Measurements from ENCODE around the gene ERCC6L2.

ERCC6L2 gene

DNA sequence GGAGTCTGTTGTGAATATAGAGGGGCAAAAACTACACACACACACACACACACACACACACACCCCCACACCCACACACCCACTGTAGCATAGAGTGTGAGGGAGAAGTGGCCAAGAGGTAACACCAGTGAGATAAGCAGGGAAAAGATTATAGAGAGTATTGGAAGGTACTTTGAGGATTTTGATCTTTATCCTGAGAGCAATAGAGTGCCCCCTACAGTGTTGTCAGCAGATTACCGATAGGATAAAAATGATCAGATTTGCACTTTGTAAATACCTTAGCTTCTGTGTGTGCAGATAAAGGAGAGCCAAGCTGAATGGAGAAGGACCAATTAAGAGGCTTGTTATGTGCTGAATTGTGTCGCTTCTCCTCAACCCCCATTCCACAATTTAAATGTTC is 32.3 kb downstream of the ERCC6L2 start:
- H3K27me3 ChIP-seq (ENCODE audit: control insufficient read depth, insufficient read depth, low read length), result no peaks in the 10 kb centered on the region
- no peak overlapping the region for H3K4me3 ChIP-seq (ENCODE audit: low read length)
- H3K9ac ChIP-seq (ENCODE audit: low read length), result no peak overlapping the region
- peaks cover 4% of the 10 kb centered on the region for H3K36me3 ChIP-seq (ENCODE audit: control insufficient read depth, insufficient read depth, low read length)
- H3K4me1 ChIP-seq (ENCODE audit: control insufficient read depth, insufficient read depth, low read length), result peaks cover 4% of the 10 kb centered on the region
- H3K9me3 ChIP-seq (ENCODE audit: control insufficient read depth, low read length), result no peaks in the 10 kb centered on the region

GRCh38 chr9:95910023-95910707 is 34.7 kb downstream of the ERCC6L2 start:
- no peaks in the 10 kb centered on the region for H3K9me3 ChIP-seq (ENCODE audit: control insufficient read depth, low read length)
- H3K36me3 ChIP-seq (ENCODE audit: control insufficient read depth, insufficient read depth, low read length), result peaks cover 4% of the 10 kb centered on the region
- no peak overlapping the region for H3K4me3 ChIP-seq (ENCODE audit: low read length)
- H3K27me3 ChIP-seq (ENCODE audit: control insufficient read depth, insufficient read depth, low read length), result no peaks in the 10 kb centered on the region
- H3K9ac ChIP-seq (ENCODE audit: low read length), result no peak overlapping the region
- H3K4me1 ChIP-seq (ENCODE audit: control insufficient read depth, insufficient read depth, low read length), result peaks cover 4% of the 10 kb centered on the region

- Histone ChIP-seq H3K9me3 (ENCODE audit: control insufficient read depth, low read length) (no peaks in the 10 kb centered on the region), H3K36me3 (ENCODE audit: control insufficient read depth, insufficient read depth, low read length) (peaks cover 4% of the 10 kb centered on the region), H3K4me3 (ENCODE audit: low read length) (no peak overlapping the region), H3K27me3 (ENCODE audit: control insufficient read depth, insufficient read depth, low read length) (no peaks in the 10 kb centered on the region), H3K4me1 (ENCODE audit: control insufficient read depth, insufficient read depth, low read length) (peaks cover 4% of the 10 kb centered on the region), H3K9ac (ENCODE audit: low read length) (no peak overlapping the region)
Observed at GRCh38 chr9:95910770-95911340, 35.4 kb downstream of the ERCC6L2 start.

DNA sequence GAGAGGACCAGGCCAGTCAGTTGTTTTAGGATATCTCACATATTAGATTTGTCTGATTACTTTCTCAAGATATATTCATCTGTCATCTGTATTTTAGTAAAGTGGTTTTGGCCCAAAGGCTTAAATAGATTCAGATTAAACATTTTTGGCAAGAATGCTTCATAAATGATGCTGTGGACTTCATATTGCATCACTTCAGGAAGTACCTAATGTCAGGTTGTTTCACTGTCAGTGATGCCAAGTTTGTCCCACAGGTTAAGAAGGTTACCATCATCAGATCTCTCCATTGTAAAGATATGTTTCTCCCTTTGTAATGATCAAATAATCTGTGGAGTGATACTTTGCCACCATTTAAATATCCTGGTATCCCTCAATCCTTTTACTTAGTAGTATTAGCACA is 37.3 kb downstream of the ERCC6L2 start:
- H3K4me1 ChIP-seq (ENCODE audit: control insufficient read depth, insufficient read depth, low read length), result peaks cover 4% of the 10 kb centered on the region
- no peak overlapping the region for H3K9ac ChIP-seq (ENCODE audit: low read length)

DNA sequence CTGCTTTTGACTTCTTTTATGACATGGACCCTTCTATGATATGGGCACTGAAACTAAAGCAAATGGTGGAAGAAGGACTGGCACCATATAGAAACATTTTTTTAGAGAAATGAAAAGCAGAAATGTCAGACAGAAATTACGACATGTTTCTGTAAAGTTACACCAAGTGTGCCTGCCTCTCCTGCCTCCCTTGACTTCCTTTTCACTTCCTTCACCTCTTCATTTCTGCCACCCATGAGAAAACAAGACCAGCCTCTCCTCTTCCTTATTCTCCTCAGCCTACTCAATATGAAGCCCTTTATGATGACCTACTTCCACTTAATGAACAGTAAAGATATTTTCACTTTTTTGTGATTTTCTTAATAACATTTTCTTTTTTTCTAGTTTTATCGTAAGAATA is 44.5 kb downstream of the ERCC6L2 start:
- Histone ChIP-seq H3K4me3 (ENCODE audit: low read length) (no peak overlapping the region), H3K4me1 (ENCODE audit: control insufficient read depth, insufficient read depth, low read length) (no peaks in the 10 kb centered on the region), H3K9ac (ENCODE audit: low read length) (no peak overlapping the region), H3K36me3 (ENCODE audit: control insufficient read depth, insufficient read depth, low read length) (peaks cover 3% of the 10 kb centered on the region), H3K27me3 (ENCODE audit: control insufficient read depth, insufficient read depth, low read length) (no peaks in the 10 kb centered on the region), H3K9me3 (ENCODE audit: control insufficient read depth, low read length) (no peaks in the 10 kb centered on the region)

More for the DNA sequence above, 37.3 kb downstream of the ERCC6L2 start:
- H3K4me3 ChIP-seq (ENCODE audit: low read length), result no peak overlapping the region
- no peaks in the 10 kb centered on the region for H3K27me3 ChIP-seq (ENCODE audit: control insufficient read depth, insufficient read depth, low read length)
- no peaks in the 10 kb centered on the region for H3K9me3 ChIP-seq (ENCODE audit: control insufficient read depth, low read length)
- H3K36me3 ChIP-seq (ENCODE audit: control insufficient read depth, insufficient read depth, low read length), result peaks cover 4% of the 10 kb centered on the region

- Histone ChIP-seq H3K36me3 (ENCODE audit: control insufficient read depth, insufficient read depth, low read length) (peaks cover 8% of the 10 kb centered on the region), H3K27me3 (ENCODE audit: control insufficient read depth, insufficient read depth, low read length) (no peaks in the 10 kb centered on the region), H3K9me3 (ENCODE audit: control insufficient read depth, low read length) (no peaks in the 10 kb centered on the region), H3K4me1 (ENCODE audit: control insufficient read depth, insufficient read depth, low read length) (no peaks in the 10 kb centered on the region), H3K9ac (ENCODE audit: low read length) (no peak overlapping the region), H3K4me3 (ENCODE audit: low read length) (no peak overlapping the region)
Observed at GRCh38 chr9:95923794-95924193, 48.3 kb downstream of the ERCC6L2 start.

DNA sequence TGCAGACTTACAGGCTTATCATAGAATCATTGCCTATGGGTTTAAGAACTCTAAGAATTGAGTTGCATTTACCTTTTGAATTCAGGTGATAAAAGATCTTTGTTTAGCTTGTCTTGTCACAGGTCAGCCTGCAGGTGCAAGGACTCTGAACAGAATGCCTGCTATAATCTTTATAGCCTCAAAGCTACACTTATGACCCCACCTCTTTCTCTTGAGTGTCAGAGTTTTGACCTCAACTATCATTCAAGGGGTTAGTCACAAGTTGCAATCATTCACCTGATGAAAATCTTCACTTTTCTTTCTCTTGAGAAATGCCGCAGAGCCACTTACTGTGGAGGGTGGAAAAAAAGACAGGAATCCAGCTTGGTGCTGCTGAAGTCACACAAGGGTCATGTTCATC is 49.5 kb downstream of the ERCC6L2 start:
- H3K4me3 ChIP-seq (ENCODE audit: low read length), result no peak overlapping the region
- no peaks in the 10 kb centered on the region for H3K27me3 ChIP-seq (ENCODE audit: control insufficient read depth, insufficient read depth, low read length)
- no peaks in the 10 kb centered on the region for H3K4me1 ChIP-seq (ENCODE audit: control insufficient read depth, insufficient read depth, low read length)
- peaks cover 8% of the 10 kb centered on the region for H3K36me3 ChIP-seq (ENCODE audit: control insufficient read depth, insufficient read depth, low read length)
- H3K9me3 ChIP-seq (ENCODE audit: control insufficient read depth, low read length), result no peaks in the 10 kb centered on the region
- H3K9ac ChIP-seq (ENCODE audit: low read length), result no peak overlapping the region

DNA sequence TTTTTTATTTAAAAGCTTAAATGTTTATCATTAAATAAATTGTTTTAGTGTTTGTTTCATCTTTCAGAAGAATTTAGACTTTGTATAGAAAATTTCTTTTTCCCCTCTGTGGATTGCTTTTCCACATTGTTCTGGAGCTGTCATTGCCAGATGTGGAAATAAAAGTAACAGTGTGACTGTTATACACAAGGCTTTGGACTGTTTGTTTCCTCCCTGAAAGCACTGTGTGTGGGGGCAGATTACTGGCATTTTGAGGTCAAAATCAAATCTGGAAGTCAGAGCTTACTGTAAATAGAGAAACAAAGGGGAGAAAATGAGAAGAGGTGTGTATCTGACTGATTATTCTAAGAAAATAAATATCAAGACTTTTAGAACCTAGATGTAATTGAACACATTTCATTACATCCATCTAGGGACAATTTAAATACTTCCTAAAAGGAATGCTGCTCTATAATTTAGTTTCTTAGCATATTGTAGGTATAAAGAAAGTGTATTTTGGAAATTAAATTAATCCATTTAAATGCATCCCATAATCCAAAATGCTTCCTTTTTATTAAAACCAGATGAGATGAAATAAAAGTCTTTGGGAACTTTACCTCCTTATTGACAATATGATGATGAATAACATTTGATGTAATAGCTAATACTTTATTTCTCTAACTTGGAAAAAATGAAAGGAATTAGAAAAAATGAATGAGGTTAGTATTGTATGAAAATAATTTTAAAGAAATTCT is 51.9 kb downstream of the ERCC6L2 start:
- no peaks in the 10 kb centered on the region for H3K9me3 ChIP-seq (ENCODE audit: control insufficient read depth, low read length)
- H3K4me1 ChIP-seq (ENCODE audit: control insufficient read depth, insufficient read depth, low read length), result no peaks in the 10 kb centered on the region
- H3K9ac ChIP-seq (ENCODE audit: low read length), result no peak overlapping the region
- no peaks in the 10 kb centered on the region for H3K27me3 ChIP-seq (ENCODE audit: control insufficient read depth, insufficient read depth, low read length)
- peaks cover 8% of the 10 kb centered on the region for H3K36me3 ChIP-seq (ENCODE audit: control insufficient read depth, insufficient read depth, low read length)
- no peak overlapping the region for H3K4me3 ChIP-seq (ENCODE audit: low read length)

DNA sequence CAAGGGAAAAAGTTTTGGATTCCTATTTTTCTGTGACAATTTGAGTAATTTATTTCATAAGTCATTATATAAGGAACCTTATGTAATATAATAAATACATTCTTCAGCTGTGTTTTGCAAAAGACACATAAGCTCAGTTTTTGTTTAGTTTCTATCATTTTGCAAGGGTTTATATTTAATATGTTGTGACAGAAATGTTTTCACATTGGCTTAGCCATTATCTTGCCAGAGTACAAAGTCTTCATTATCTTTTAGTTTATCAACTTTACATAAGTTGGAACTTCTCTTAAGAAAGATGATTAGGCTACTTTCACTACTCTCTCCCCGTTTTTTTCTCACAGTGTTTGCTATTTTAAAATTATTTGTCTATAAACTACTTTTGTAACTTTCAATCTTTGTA is 54.8 kb downstream of the ERCC6L2 start:
- Histone ChIP-seq H3K4me3 (ENCODE audit: low read length) (no peak overlapping the region), H3K27me3 (ENCODE audit: control insufficient read depth, insufficient read depth, low read length) (no peaks in the 10 kb centered on the region), H3K36me3 (ENCODE audit: control insufficient read depth, insufficient read depth, low read length) (peaks cover 2% of the 10 kb centered on the region), H3K9me3 (ENCODE audit: control insufficient read depth, low read length) (no peaks in the 10 kb centered on the region), H3K4me1 (ENCODE audit: control insufficient read depth, insufficient read depth, low read length) (no peaks in the 10 kb centered on the region), H3K9ac (ENCODE audit: low read length) (no peak overlapping the region)

GRCh38 chr9:95935861-95936578 is 60.5 kb downstream of the ERCC6L2 start:
- no peak overlapping the region for H3K4me3 ChIP-seq (ENCODE audit: low read length)
- H3K36me3 ChIP-seq (ENCODE audit: control insufficient read depth, insufficient read depth, low read length), result no peaks in the 10 kb centered on the region
- H3K9me3 ChIP-seq (ENCODE audit: control insufficient read depth, low read length), result no peaks in the 10 kb centered on the region
- no peaks in the 10 kb centered on the region for H3K4me1 ChIP-seq (ENCODE audit: control insufficient read depth, insufficient read depth, low read length)
- H3K9ac ChIP-seq (ENCODE audit: low read length), result no peak overlapping the region
- H3K27me3 ChIP-seq (ENCODE audit: control insufficient read depth, insufficient read depth, low read length), result no peaks in the 10 kb centered on the region

GRCh38 chr9:95936579-95937075 is 61.1 kb downstream of the ERCC6L2 start:
- Histone ChIP-seq H3K9ac (ENCODE audit: low read length) (no peak overlapping the region), H3K4me3 (ENCODE audit: low read length) (no peak overlapping the region), H3K9me3 (ENCODE audit: control insufficient read depth, low read length) (no peaks in the 10 kb centered on the region), H3K27me3 (ENCODE audit: control insufficient read depth, insufficient read depth, low read length) (no peaks in the 10 kb centered on the region), H3K4me1 (ENCODE audit: control insufficient read depth, insufficient read depth, low read length) (no peaks in the 10 kb centered on the region), H3K36me3 (ENCODE audit: control insufficient read depth, insufficient read depth, low read length) (no peaks in the 10 kb centered on the region)

- Histone ChIP-seq H3K27me3 (ENCODE audit: control insufficient read depth, insufficient read depth, low read length) (no peaks in the 10 kb centered on the region), H3K36me3 (ENCODE audit: control insufficient read depth, insufficient read depth, low read length) (no peaks in the 10 kb centered on the region), H3K4me1 (ENCODE audit: control insufficient read depth, insufficient read depth, low read length) (no peaks in the 10 kb centered on the region), H3K4me3 (ENCODE audit: low read length) (no peak overlapping the region), H3K9ac (ENCODE audit: low read length) (no peak overlapping the region), H3K9me3 (ENCODE audit: control insufficient read depth, low read length) (no peaks in the 10 kb centered on the region)
Observed at GRCh38 chr9:95937131-95937530, 61.6 kb downstream of the ERCC6L2 start.
